Measurements from ENCODE around the gene NDST3. TPM values are rescaled to one million over a fixed set of nuclear protein-coding genes. Genes with fewer than 3 reads are reported as not detected.

Gene NDST3
- total RNA-seq, 4 donors from 2014 or later = 0.13 TPM; not detected in 3

DNA sequence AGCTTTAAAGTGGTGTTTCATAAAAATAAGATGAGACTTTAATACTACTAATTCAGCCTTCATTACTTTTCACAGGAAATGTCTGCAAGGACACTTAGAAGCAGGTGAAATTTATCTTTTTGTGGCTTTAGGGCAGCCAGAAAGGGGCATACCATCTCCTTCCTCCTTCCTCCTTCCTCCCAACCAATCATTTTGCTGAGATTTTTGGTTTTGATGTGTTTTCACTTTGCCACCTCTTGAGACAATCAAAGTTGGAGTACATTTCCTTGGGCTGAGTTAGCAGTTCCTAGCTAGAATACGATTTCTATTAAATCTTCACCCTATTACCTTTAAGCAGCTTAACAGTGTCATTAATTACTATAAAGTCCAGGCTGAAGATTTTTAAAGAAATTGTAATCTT, 5.1 kb upstream of the NDST3 start:
- no peak overlapping the region for H3K4me3 ChIP-seq
- no peak for ATAC-seq
- no peaks in the 10 kb centered on the region for H3K36me3 ChIP-seq
- 72% methylated on average over 1 of the region's 1 CpG; no CpG with 5 or more reads in 1 of the 2 donors for WGBS, 2 donors (ENCODE audit: low coverage in 1 of 2)
- TF ChIP-seq, protein P1, sequence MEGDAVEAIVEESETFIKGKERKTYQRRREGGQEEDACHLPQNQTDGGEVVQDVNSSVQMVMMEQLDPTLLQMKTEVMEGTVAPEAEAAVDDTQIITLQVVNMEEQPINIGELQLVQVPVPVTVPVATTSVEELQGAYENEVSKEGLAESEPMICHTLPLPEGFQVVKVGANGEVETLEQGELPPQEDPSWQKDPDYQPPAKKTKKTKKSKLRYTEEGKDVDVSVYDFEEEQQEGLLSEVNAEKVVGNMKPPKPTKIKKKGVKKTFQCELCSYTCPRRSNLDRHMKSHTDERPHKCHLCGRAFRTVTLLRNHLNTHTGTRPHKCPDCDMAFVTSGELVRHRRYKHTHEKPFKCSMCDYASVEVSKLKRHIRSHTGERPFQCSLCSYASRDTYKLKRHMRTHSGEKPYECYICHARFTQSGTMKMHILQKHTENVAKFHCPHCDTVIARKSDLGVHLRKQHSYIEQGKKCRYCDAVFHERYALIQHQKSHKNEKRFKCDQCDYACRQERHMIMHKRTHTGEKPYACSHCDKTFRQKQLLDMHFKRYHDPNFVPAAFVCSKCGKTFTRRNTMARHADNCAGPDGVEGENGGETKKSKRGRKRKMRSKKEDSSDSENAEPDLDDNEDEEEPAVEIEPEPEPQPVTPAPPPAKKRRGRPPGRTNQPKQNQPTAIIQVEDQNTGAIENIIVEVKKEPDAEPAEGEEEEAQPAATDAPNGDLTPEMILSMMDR (IDR thresholded peaks at IDR 0.05) = no peak
- TF ChIP-seq EP300 (IDR thresholded peaks at IDR 0.05) = no peak
- no peak for TF ChIP-seq POLR2AphosphoS5 (IDR thresholded peaks at IDR 0.05)
- no peak for TF ChIP-seq POLR2A (IDR thresholded peaks at IDR 0.05)
- peaks cover 0 to 14% (median 0%) of the 10 kb centered on the region in 3 donors for H3K4me1 ChIP-seq
- peaks cover 37% of the 10 kb centered on the region for H3K27me3 ChIP-seq
- no peaks in the 10 kb centered on the region for H3K9me3 ChIP-seq
- no peak overlapping the region for H3K27ac ChIP-seq

DNA sequence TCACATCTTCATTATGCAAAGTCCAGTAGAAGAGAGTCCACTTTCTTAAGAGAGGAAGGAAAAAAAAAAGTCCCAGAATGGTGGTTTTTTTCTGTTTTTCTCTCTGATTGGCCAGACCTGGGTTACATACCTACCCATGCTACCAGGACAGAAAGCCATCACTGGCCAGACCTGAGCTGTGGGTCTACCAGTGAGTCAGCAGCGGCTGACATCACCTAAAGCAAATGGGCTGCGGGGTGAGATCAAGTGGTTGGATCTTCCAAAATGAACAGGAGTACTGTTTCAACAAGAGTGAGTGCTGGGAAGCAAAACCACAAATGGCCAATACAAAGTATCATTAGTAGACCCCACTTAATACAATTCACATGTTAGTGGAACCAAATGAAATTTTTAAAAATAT, 1.6 kb upstream of the NDST3 start:
- Histone ChIP-seq H3K4me3 (peak overlapping the region in 1 of 2 donors; percentile 57), H3K27me3 (peaks cover 69% of the 10 kb centered on the region), H3K27ac (no peak overlapping the region), H3K36me3 (no peaks in the 10 kb centered on the region), H3K4me1 (peaks cover 0 to 16% (median 0%) of the 10 kb centered on the region in 3 donors), H3K9me3 (no peaks in the 10 kb centered on the region)
- 57% methylated on average over 2 of the region's 2 CpGs; no CpG with 5 or more reads in 1 of the 2 donors for WGBS, 2 donors (ENCODE audit: low coverage in 1 of 2)
- no peak for ATAC-seq
- TF ChIP-seq, protein P1 (IDR thresholded peaks at IDR 0.05) = no peak
- TF ChIP-seq POLR2A (IDR thresholded peaks at IDR 0.05) (no peak), POLR2AphosphoS5 (IDR thresholded peaks at IDR 0.05) (no peak), EP300 (IDR thresholded peaks at IDR 0.05) (no peak)

DNA sequence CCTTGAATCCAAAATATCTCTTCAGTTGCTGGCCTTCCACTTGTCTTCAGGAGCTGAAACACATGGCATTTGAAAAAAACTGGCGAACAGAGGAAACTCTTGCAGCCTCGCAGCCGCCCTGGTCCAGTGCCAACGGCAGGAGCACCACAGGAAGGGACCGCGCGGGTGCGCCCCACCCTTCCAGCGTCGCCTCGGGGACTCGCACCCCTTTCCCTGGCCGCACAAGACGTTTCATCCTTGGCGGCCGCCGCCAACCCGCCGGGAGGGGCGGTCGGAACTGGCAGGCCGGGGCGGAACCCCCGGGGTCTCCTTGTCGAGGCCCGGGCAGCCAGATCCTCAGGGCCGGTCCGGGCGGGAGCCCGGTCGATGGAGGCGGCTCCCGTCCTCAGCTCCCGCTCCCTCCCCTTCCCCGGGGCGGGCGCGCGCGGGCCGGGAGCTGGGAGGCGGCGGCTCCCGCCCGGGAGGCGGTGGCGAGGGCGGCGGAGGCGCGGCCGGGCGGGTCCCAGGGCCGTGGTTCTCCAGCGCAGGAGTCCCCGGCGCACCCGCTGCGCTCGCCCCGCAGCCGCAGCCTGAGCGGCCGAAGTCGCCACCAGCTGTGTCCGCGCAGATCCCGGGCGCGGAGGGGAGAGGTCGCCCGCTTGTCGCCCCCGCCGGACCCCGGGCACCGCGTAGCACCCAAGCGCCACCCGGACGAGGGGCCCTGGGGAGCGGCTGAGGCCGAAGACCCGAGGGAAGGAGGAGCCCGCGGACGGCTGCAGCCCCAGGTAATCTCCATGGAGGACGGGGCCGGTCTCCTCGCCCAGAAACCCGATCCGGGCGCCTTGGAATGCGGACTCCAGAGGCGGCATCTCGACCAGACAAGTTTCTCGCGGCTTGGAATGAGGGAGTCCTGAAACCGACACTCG, 886 bp upstream of the NDST3 start:
- Histone ChIP-seq H3K9me3 (no peaks in the 10 kb centered on the region), H3K36me3 (no peaks in the 10 kb centered on the region), H3K27me3 (peaks cover 69% of the 10 kb centered on the region), H3K27ac (no peak overlapping the region), H3K4me3 (peak overlapping the region; percentile 10 to 57), H3K4me1 (peaks cover 0 to 16% (median 0%) of the 10 kb centered on the region in 3 donors)
- peak; percentile 49 for ATAC-seq
- WGBS, 2 donors (ENCODE audit: low coverage in 1 of 2) = 2 to 4% methylated on average over 7 to 9 of the region's 100 CpGs
- TF ChIP-seq POLR2A (IDR thresholded peaks at IDR 0.05) = no peak
- no peak for TF ChIP-seq POLR2AphosphoS5 (IDR thresholded peaks at IDR 0.05)
- no peak for TF ChIP-seq EP300 (IDR thresholded peaks at IDR 0.05)

DNA sequence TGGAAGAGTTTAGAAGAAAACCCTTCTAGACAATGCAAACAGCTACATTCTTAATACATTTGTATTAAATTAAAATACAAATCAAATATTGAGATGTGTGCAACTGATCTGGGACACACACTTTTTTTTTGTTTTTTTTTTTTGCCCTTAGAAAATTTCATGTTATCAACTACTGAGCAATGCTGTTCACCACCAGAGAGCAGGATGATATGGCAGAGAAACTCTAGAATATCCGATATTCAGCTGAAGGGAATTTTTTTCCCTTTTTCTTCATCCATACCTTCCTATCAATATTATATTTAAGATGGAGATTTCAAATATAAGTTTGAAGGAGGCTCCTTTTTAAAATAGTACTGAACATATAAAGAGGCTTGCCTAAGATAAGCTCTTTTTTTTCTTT, 1.0 kb downstream of the NDST3 start:
- Histone ChIP-seq H3K36me3 (no peaks in the 10 kb centered on the region), H3K27me3 (peaks cover 66% of the 10 kb centered on the region), H3K4me3 (no peak overlapping the region), H3K4me1 (peaks cover 0 to 16% (median 0%) of the 10 kb centered on the region in 3 donors), H3K27ac (no peak overlapping the region), H3K9me3 (no peaks in the 10 kb centered on the region)
- no peak for TF ChIP-seq POLR2A (IDR thresholded peaks at IDR 0.05)
- TF ChIP-seq, protein P1 (IDR thresholded peaks at IDR 0.05) = no peak
- no peak for TF ChIP-seq POLR2AphosphoS5 (IDR thresholded peaks at IDR 0.05)
- TF ChIP-seq EP300 (IDR thresholded peaks at IDR 0.05) = no peak
- ATAC-seq = no peak
- WGBS, 2 donors (ENCODE audit: low coverage in 1 of 2) = 89% methylated on average over 1 of the region's 1 CpG; no CpG with 5 or more reads in 1 of the 2 donors

DNA sequence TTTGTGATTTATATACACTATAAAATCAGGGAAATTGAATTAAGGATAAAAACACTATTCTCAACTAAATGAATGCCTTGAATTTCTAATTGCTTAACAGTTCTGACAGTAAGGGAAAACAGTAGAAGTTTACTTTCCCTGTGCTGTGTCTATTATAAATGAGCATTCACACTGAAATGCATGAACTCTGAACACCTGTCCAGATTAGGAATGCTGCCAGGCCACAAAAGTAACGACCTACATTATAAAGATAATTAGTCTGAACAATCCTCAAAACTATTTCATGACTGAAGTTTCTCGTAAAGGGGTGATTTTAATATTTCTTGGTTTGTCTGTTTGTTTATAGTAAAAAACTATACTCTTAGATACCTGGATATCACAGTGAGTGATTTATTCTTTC, 2.0 kb downstream of the NDST3 start:
- TF ChIP-seq EP300 (IDR thresholded peaks at IDR 0.05) (no peak), POLR2A (IDR thresholded peaks at IDR 0.05) (no peak), POLR2AphosphoS5 (IDR thresholded peaks at IDR 0.05) (no peak)
- TF ChIP-seq, protein P1 (IDR thresholded peaks at IDR 0.05) = no peak
- Histone ChIP-seq H3K27ac (no peak overlapping the region), H3K9me3 (no peaks in the 10 kb centered on the region), H3K4me1 (peaks cover 0 to 16% (median 0%) of the 10 kb centered on the region in 3 donors), H3K4me3 (no peak overlapping the region), H3K36me3 (no peaks in the 10 kb centered on the region), H3K27me3 (peaks cover 61% of the 10 kb centered on the region)
- no peak for ATAC-seq
- 72 to 88% methylated on average over 2 of the region's 2 CpGs for WGBS, 2 donors (ENCODE audit: low coverage in 1 of 2)

Data from gastroesophageal sphincter (tissue), 4 donors.